GM20000 (cell line): ENCODE results near the gene UTS2B.

Experiments
- DNase-seq: peaks from one replicate; pipeline ENCODE4 v3.0.0; 2012; ENCODE audit warnings: low spot score
- TF ChIP-seq, protein P1 (sequence below): IDR thresholded peaks from 2 replicates; pipeline ENCODE4 v1.5.1; 2012; ENCODE audit warnings: mild to moderate bottlenecking, control low read depth; ENCODE audit errors: extremely low read depth, missing control alignments

UTS2B gene

DNA sequence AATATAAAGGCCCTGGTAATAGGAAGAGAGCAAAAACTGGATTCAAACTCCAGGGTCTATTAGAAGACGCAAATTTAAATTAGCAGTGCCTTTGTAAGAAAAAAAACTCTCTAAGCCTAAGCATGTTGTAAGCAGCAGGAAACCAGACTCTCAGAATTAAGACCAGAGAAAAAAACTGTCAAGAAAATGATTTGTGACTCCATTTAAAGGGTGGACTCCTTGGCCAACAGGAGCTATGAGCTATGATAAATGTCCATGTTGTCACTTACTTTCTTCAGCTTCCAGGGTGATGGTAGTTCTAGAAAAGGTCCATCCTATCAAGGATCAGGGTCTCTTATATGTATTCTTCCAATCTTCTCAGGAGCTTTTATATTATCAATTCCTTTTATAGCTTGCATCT is 36.0 kb downstream of the UTS2B start:
- no peak for DNase-seq
- TF ChIP-seq, protein P1, sequence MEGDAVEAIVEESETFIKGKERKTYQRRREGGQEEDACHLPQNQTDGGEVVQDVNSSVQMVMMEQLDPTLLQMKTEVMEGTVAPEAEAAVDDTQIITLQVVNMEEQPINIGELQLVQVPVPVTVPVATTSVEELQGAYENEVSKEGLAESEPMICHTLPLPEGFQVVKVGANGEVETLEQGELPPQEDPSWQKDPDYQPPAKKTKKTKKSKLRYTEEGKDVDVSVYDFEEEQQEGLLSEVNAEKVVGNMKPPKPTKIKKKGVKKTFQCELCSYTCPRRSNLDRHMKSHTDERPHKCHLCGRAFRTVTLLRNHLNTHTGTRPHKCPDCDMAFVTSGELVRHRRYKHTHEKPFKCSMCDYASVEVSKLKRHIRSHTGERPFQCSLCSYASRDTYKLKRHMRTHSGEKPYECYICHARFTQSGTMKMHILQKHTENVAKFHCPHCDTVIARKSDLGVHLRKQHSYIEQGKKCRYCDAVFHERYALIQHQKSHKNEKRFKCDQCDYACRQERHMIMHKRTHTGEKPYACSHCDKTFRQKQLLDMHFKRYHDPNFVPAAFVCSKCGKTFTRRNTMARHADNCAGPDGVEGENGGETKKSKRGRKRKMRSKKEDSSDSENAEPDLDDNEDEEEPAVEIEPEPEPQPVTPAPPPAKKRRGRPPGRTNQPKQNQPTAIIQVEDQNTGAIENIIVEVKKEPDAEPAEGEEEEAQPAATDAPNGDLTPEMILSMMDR, result no peak

DNA sequence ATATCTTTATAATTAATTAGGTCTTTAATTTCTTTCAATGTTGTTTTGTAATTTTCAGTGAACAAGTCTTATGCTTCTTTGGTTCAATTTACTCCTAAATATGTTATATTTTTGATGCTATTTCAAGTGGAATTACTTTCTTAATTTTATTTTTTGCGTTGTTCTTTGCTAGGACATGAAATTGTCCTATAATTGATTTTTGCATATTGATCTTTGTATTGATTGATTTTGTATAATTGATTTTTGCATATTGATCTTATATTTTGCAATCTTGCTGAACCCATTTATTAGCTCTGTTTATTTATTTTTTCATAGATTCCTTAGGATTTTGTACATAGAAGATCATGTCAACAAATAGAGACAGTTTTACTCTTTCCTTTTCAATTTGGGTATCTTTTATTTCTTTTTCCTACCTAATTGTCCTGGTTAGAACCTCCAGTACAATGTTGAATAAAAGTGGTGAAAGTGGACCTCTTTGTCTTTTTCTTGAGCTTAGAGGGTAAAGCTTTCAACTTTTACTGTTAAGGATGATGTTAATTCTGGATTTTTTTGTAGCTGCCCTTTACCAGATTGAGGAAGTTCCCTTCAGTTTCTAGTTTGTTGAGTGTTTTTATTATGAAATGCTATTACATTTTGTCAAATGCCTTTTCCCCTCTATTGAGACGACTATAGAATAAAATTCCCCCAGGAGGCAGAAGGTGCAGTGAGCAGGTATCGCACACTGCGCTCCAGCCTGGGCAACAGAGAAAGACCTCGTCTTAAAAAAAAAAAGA is 37.9 kb downstream of the UTS2B start:
- no peak for DNase-seq
- TF ChIP-seq, protein P1, result no peak

DNA sequence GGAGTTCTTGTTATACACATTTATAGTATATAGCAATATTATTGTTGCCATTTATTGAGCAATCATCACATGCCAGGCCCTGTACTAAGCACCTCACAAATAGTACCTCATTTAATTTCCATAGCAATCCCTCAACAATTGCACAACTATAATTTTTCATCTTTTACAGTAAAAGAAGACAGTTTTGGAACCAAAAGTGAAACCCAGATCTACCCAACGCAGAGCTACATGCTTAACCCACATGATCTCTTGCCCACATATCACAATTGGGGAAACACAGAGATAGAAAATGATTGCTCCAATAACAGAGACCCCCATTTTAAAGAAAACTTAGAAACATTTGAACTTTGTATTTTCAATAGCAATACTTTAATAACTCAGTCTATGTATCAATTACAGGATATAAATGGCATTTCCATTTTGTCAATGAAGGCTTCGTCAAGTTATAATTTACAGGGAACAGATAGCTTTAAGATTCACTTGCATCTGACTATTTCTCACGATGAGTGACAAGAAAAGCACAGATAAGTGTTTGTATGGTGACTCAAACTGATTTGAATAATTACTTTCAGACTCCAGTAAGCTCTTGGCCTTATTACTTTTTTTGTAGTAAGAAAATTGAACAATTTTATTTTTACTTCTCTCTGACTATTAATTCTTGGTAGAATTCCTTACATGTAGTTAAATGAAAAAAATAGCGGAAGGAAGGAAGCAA is 39.9 kb downstream of the UTS2B start:
- DNase-seq, result no peak
- TF ChIP-seq, protein P1, result no peak

DNA sequence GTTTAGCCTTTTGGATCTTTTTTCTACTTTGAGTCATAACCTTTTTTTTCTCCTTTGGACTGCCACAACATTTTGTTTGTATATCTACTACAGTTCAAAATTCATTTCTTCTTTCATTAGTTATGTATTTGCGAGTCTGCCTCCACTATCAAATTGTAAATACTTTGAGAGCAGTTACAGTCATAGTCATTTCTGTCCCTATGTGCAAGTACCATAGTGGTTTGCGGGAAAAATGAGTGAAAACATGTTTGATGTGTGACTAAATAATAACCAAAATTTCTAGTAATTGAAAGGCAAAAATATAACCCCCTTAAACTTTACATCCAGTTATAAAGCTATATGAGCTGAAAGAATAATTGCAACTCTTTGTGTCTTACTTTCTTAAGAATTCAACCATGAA is 46.9 kb downstream of the UTS2B start:
- no peak for DNase-seq
- TF ChIP-seq, protein P1, result no peak

DNA sequence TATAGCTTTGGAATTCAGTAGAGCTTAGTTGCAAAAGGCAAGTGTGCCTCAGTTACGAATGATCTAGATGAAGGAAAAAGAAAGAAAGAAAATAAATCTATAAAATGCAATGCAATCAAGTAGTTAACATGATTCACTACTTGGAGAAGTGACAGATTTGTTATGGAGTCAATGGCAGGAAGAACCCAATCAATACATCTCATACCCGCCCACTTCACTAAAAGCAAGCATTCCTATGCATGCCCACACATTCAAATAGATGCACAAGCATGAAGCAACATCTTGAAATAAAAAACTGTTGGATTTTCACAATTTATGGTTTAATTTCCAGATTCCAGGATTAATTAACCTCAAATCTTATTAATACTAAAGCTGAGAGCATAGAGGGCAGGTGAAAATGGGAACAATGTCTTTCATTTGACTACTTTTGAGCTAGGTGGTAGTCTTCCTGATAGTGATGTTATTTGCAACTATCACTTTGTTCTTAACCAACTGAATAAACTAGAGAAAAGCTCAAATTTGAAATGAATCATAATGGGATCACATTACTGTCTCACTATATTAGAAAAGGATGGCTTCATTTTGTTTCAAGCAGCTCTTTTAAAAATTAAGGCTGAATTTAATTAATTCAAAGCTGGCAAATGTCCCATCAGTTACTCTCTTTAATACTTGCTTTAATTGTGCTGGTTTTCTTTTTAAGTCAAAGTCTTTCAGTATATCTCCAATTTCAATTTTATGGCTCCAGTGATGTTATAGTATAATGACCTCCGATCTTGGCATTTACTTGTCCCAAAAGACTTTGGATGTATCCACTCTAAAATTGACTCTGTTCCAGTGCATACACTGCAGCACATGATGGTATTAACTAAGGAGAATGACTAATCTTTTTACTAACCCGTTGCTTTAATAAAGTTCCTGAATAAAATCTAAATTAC is 47.8 kb downstream of the UTS2B start:
- TF ChIP-seq, protein P1, result no peak
- DNase-seq, result no peak

DNA sequence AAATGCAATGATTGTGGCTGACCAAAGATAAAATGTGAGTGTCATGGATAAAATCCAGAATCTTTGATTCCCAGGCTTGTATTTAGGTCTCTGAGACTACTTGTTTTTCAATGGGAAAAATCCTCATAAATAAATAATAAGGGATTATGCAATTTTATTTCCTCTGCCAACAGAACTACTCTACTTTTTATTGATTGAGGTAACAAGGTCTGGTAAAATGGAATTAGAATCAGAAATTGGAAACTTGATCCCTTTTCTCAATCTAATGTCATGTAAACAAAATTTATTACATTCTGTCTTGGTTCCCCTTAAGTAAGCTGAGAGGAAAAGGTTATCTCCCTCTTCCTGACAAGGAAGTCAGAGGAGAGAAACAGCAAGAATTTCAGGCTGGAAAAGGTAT is 49.4 kb downstream of the UTS2B start:
- no peak for DNase-seq

More for the DNA sequence above, 49.4 kb downstream of the UTS2B start:
- TF ChIP-seq, protein P1, result no peak
